Endothelial cell of umbilical vein (primary cell): ENCODE results near the gene AGT. TPM values are rescaled to one million over a fixed set of nuclear protein-coding genes. Genes with fewer than 3 reads are reported as not detected.

Experiments
- BruUV-seq: library from RNA; stranded (reverse); fragments of 400-500 nt; replicated peaks from 2 replicates; lab custom pipeline; 2021; lab: Mats Ljungman, UMichigan
- CTCF ChIA-PET: fragments of 300-600, 350-600 bp; sonication (Branson Sonifier 250); formaldehyde crosslinking; loops from one replicate; lab custom pipeline; 2021; ENCODE audit warnings: antibody characterized with exemption, inconsistent platforms; lab: Charles Lee
- POLR2A ChIA-PET: fragments of 300-600, 350-600 bp; sonication (Branson Sonifier 250); formaldehyde crosslinking; loops from one replicate; lab custom pipeline; 2021; ENCODE audit warnings: antibody characterized with exemption, inconsistent platforms; lab: Charles Lee
- DNase-seq: peaks from one replicate; pipeline ENCODE4 v3.0.0-alpha.2; 2011; ENCODE audit warnings: low read depth, low spot score
- FAIRE-seq: peaks from 2 replicates; lab custom pipeline; 2011; peaks lifted over from hg19 to GRCh38; lab: Jason Lieb, UNC
- H2AFZ ChIP-seq: 2 replicates; pipeline ENCODE4 v1.6.0; 2012; ENCODE audit warnings: low read depth, low read length, control low read depth, inconsistent platforms
- H3K27ac ChIP-seq: 2 replicates; pipeline ENCODE4 v1.5.1; 2011; ENCODE audit warnings: low read depth, mild to moderate bottlenecking, control low read depth, low read length, moderate library complexity; ENCODE audit not compliant: insufficient read depth
- H3K27me3 ChIP-seq, 2 experiments: 2 replicates each; pipeline versions ENCODE4 v1.6.0 to v1.6.1; 2011; ENCODE audit warnings: low read length in 2 of 2, mixed read lengths in 1 of 2; ENCODE audit not compliant: control insufficient read depth in 2 of 2, insufficient read depth in 2 of 2
- H3K36me3 ChIP-seq, 2 experiments: 2 replicates in 1 of 2; 3 replicates in 1 of 2; pipeline ENCODE4 v1.5.1; 2011; ENCODE audit warnings: low read length in 2 of 2, mild to moderate bottlenecking in 1 of 2, moderate library complexity in 1 of 2; ENCODE audit not compliant: control insufficient read depth in 2 of 2, insufficient read depth in 2 of 2; ENCODE audit errors: extremely low read depth in 1 of 2
- H3K4me1 ChIP-seq: 3 replicates; pipeline ENCODE4 v1.5.1; 2011; ENCODE audit warnings: mild to moderate bottlenecking, low read length; ENCODE audit not compliant: control insufficient read depth, insufficient read depth; ENCODE audit errors: extremely low read depth
- H3K4me2 ChIP-seq: 2 replicates; pipeline ENCODE4 v1.6.1; 2011; ENCODE audit warnings: low read length, control low read depth, mixed read lengths; ENCODE audit not compliant: insufficient read depth
- H3K4me3 ChIP-seq, 3 experiments: fragments of 200-600 bp in 1 of 3; sonication (generic), shearing (Covaris generic) in 1 of 3; replicated peaks in 1 of 3; 2 replicates each; pipeline ENCODE4 v1.5.1; 2011 to 2016; ENCODE audit warnings: control low read depth in 3 of 3, low read length in 3 of 3, mild to moderate bottlenecking in 2 of 3, inconsistent platforms in 1 of 3, low read depth in 1 of 3, moderate library complexity in 1 of 3; ENCODE audit not compliant: insufficient read depth in 1 of 3
- H3K79me2 ChIP-seq: 2 replicates; pipeline ENCODE4 v1.6.0; 2012; ENCODE audit warnings: low read length, inconsistent platforms; ENCODE audit not compliant: control insufficient read depth, insufficient read depth
- H3K9ac ChIP-seq: replicated peaks from 2 replicates; pipeline ENCODE3; 2011; ENCODE audit warnings: low read length, control low read depth; ENCODE audit not compliant: insufficient read depth; ENCODE audit errors: extremely low read depth
- H3K9me1 ChIP-seq: replicated peaks from 3 replicates; pipeline ENCODE4 v1.6.0; 2011; ENCODE audit warnings: mild to moderate bottlenecking, low read length; ENCODE audit not compliant: control insufficient read depth, insufficient read depth; ENCODE audit errors: extremely low read depth
- H3K9me3 ChIP-seq: replicated peaks from 2 replicates; pipeline ENCODE4 v1.5.1; 2012; ENCODE audit warnings: low read length, inconsistent platforms; ENCODE audit not compliant: control insufficient read depth, insufficient read depth
- H4K20me1 ChIP-seq: replicated peaks from 2 replicates; pipeline ENCODE3; 2011; ENCODE audit warnings: mild to moderate bottlenecking, low read length; ENCODE audit not compliant: control insufficient read depth, insufficient read depth; ENCODE audit errors: extremely low read depth
- CTCF ChIP-seq, 2 donors: IDR thresholded peaks; 1 replicate in 1 of 2; 2 replicates in 1 of 2; pipeline ENCODE4 v1.5.1; 2011; ENCODE audit warnings: low read length in 2 of 2, mild to moderate bottlenecking in 2 of 2, moderate library complexity in 2 of 2, control low read depth in 1 of 2, inconsistent platforms in 1 of 2, low read depth in 1 of 2; ENCODE audit not compliant: insufficient read depth in 1 of 2; ENCODE audit errors: extremely low read depth in 1 of 2
- EZH2 ChIP-seq: IDR thresholded peaks from 2 replicates; pipeline ENCODE4 v1.6.1; 2012; ENCODE audit warnings: borderline replicate concordance, low read depth, mild to moderate bottlenecking, moderate library complexity, low read length, inconsistent platforms; ENCODE audit not compliant: severe bottlenecking
- FOS ChIP-seq: IDR thresholded peaks from 2 replicates; pipeline ENCODE4 v1.6.1; 2011; ENCODE audit warnings: mild to moderate bottlenecking, low read length, moderate library complexity, borderline replicate concordance; ENCODE audit not compliant: insufficient read depth
- GATA2 ChIP-seq: IDR thresholded peaks from 2 replicates; pipeline ENCODE4 v1.7.0; 2011; ENCODE audit warnings: low read depth, mild to moderate bottlenecking, moderate library complexity, mixed read lengths, low read length; ENCODE audit not compliant: insufficient read length, insufficient read depth
- JUN ChIP-seq: IDR thresholded peaks from 2 replicates; pipeline ENCODE4 v1.6.1; 2011; ENCODE audit warnings: borderline replicate concordance, low read depth; ENCODE audit not compliant: insufficient read length, insufficient read depth
- MAX ChIP-seq: IDR thresholded peaks from 2 replicates; pipeline ENCODE4 v1.6.1; 2011; ENCODE audit not compliant: insufficient read depth, insufficient read length
- MYC ChIP-seq: IDR thresholded peaks from one replicate; pipeline ENCODE4 v1.6.1; 2011; ENCODE audit warnings: mild to moderate bottlenecking, low read depth, low read length
- POLR2A ChIP-seq: IDR thresholded peaks from 2 replicates; pipeline ENCODE4 v1.6.1; 2012; ENCODE audit warnings: low read depth, mild to moderate bottlenecking, control low read depth, low read length
- POLR2AphosphoS5 ChIP-seq: IDR thresholded peaks from 2 replicates; pipeline ENCODE4 v1.6.1; 2012; ENCODE audit warnings: low read depth, mild to moderate bottlenecking, control low read depth, low read length, moderate library complexity; ENCODE audit not compliant: insufficient read depth
- dilution Hi-C: fragments of 300-500 bp; cut with MboI; formaldehyde crosslinking; loops from one replicate; pipeline ENCODE4 v1.15.0; 2019; ENCODE audit warnings: low sequenced_read_pairs; ENCODE audit not compliant: extremely low pct_ligation_motif_present
- intact Hi-C: fragments of 100-400 bp; cut with micrococcal nuclease; formaldehyde crosslinking; loops from one replicate; pipeline ENCODE4 v1.10.0; 2022
- polyA plus RNA-seq, 4 experiments: library from polyadenylated mRNA; depleted of rRNA in 3 of 4; stranded (reverse) in 3 of 4; unstranded in 1 of 4; fragments of >200 nt; gene quantifications; 2 replicates each; pipeline versions ENCODE4 v1.2.1 to v1.2.3, GENCODE V29; 2011 to 2012; ENCODE audit warnings: missing spikeins in 1 of 4
- total RNA-seq: library from RNA; stranded (reverse); gene quantifications from 2 replicates; pipeline ENCODE4 v1.2.3, GENCODE V29; 2021

The AGT gene
- total and polyA plus RNA-seq, 2 donors (not counting 3 experiments of a cell fraction or from before 2014, with no cell fraction given) = not detected

GRCh38 chr1:230701895-230702768, 11.8 kb downstream of the AGT start:
- TF ChIP-seq CTCF (IDR thresholded peaks at IDR 0.05; ENCODE audit: extremely low read depth in 1 of 2, insufficient read depth in 1 of 2, low read depth in 1 of 2, low read length in 2 of 2) (no peak), JUN (no peak), GATA2 (no peak), MYC (no peak), FOS (no peak), MAX (no peak), POLR2A (no peak), EZH2 (no peak), POLR2AphosphoS5 (no peak)
- POLR2A ChIA-PET = no interaction called here
- DNase-seq (no peak), FAIRE-seq (no peak)
- Histone ChIP-seq H2AFZ (no peak overlapping the region), H3K27ac (no peak overlapping the region), H3K36me3 (no peaks in the 10 kb centered on the region), H4K20me1 (no peaks in the 10 kb centered on the region), H3K4me1 (no peaks in the 10 kb centered on the region), H3K4me2 (no peak overlapping the region), H3K4me3 (no peak overlapping the region), H3K9me1 (no peaks in the 10 kb centered on the region), H3K9me3 (no peaks in the 10 kb centered on the region), H3K27me3 (no peaks in the 10 kb centered on the region), H3K79me2 (no peaks in the 10 kb centered on the region), H3K9ac (no peak overlapping the region)
- intact Hi-C loops = no loop called here
- dilution Hi-C loops = no loop called here
- CTCF ChIA-PET = no interaction called here
- no TSS peak for BruUV-seq
